Activated T-helper 1 cell treated with anti-CD3 and anti-CD28 coated beads, Interleukin-2, amount 50 U/mL, for 16 hours (primary cell): ENCODE results near the gene MACF1.
A peak's percentile ranks its signal among the peaks of the same experiment; 100 is the strongest.
"Not testable (repeated sequence)": the region's sequence is repeated elsewhere in the genome, so short reads cannot be mapped to it uniquely, and the experiment has no call there.

Experiments
- DNase-seq, 2 donors: peaks; one replicate each; pipeline ENCODE4 v3.0.0-alpha.2; 2020; ENCODE audit warnings: low read depth in 1 of 2, low spot score in 1 of 2

MACF1 gene

DNA sequence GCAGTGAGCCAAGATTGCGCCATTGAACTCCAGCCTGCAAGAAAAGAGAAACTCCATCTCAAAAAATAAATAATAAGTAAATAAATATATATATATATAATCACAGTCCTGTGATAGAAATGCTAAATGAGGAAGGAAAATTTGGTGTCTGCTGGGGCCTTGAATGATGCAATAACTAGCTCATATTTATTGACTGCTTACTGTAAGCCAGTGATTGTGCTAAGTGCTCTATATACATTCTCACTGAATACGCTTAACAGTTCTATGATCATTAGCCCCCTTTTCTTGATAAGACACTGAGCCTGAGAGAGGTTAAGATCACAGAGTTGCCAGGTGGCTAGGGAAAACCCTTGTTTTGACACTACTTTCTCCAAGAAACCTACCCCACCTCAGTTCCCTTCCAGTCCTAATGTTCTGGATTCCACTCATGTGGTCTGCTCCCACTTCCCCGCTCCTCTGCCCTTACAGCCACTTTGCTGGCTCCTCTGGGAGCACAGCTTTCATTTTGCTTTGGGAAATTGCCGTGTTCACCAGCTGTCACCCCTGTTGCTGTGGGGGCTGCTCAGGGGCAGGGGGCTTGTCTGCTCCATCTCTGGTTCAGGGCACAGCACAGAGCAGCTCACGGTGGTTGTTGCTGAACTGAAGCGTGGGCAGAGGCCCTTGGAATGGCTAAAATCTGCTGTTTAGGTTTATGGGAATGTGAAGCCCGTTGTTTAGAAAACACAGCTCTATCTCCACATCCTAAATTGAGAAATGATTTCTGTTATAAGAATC is 284.5 kb downstream of the MACF1 start:
- DNase-seq, result no peak

DNA sequence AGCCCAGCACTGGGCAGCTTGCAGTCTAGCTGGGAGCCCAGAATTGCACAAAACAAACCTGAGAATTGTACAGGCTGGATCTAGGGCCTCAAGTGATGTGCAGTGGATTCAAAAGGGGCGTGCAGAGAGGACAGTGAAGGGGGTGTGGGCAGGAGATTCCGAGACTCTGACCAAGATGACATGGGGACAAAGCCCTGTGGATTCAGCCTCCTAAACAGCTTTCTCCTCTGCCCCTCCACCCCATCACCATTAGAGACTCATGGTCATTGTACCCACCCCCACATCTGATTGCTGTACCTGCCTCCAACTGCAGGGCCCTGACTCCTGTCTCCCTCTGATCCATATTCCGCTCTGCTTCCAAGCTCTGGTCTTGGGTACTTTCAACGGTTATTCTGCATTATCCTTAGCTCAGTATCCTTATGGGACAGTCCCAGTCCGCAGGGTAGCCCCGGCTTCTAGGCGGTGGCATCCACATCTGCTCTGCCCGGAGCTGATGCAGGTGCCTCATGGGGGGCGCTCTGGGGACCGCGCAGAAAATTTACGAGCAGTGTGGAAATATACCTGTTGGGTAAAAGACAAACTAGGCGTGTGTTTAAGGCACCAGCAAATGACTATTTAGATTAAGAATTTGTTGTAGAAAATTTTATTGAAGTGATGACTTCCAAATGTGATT is 285.2 kb downstream of the MACF1 start:
- DNase-seq, result no peak

- DNase-seq, result no peak
Measured at GRCh38 chr1:39490596-39491145, 286.2 kb downstream of the MACF1 start.

DNA sequence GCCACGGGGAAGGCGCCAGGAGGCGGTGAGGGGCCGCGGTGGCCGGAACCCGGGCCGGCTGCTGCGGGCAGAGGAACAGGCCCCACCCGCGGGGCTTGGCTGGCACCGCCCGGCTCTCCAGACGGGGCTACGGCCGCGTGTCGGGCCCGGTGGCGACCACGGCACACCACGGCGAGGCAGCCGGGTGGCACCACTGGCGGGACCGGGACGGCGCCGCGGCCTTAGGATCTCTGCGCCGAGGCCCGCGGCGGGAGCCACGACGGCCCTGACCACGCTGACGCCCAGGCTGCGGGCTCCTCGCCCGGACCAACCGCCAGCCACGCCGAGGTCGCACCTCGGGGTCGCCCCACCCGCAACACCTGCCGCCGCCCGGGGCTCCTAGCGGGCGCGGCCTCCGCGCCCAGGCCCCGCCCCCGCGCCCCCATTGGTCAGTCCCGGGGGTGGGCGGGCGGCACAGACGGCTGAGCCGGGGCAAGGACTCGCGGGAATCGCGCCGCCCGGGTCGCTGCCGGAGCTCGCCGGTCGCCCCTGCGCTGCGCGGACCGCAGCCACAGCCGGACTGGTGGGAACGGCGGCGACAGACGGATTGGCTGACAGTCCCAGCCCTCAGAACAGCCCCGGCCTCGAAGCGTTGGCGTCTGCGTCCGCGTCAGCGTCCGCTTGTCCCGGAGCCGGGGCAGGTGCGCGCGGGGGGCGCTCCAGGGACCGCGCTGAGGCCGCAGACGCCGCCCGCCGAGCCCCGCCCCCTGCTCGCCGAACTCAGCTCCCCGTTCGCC is 286.8 kb downstream of the MACF1 start, which contains the start of gene BMP8A:
BMP8A (plus strand) TSS at position 491 of the 776 bp plus-strand sequence. CDS start 356 bp downstream, outside the sequence.
- DNase-seq, result peak; percentile 40 to 66

DNA sequence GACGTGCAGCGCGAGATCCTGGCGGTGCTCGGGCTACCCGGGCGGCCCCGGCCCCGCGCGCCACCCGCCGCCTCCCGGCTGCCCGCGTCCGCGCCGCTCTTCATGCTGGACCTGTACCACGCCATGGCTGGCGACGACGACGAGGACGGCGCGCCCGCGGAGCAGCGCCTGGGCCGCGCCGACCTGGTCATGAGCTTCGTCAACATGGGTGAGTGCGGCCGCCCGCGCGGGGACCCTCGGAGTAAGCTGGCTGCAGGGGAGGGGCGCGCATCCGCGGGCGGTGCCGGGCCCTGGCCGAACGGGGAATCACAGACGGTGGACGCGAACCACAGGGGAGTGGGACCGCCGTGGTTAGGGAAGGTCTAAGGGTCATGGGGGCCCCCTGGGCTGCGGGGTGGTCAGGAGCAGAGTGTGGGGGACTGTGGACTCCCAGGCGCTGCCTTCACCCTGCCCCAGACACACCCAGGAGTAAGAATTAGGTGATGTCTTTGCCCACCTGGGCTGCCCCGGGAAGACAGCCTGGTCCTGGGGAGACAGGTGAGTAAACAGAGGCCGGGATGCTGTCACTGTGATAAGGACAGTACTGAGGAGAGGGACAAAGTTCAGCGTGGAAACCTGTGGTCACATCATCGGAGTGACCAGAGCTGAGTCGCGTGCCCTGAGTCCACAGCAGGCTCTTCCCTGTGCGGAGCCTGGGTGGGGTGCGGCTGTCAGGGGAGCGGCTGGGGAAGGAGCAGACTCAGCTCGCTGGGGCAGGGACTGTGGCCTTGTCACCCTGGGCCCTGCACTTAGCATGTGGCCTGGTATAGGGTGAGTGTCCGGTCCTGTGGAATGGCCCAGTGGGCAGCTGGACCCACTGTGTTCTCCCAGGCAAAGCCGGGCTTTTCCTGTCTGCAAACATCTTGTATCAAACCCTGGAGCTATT is 287.9 kb downstream of the MACF1 start:
- not testable (repeated sequence) for DNase-seq

DNA sequence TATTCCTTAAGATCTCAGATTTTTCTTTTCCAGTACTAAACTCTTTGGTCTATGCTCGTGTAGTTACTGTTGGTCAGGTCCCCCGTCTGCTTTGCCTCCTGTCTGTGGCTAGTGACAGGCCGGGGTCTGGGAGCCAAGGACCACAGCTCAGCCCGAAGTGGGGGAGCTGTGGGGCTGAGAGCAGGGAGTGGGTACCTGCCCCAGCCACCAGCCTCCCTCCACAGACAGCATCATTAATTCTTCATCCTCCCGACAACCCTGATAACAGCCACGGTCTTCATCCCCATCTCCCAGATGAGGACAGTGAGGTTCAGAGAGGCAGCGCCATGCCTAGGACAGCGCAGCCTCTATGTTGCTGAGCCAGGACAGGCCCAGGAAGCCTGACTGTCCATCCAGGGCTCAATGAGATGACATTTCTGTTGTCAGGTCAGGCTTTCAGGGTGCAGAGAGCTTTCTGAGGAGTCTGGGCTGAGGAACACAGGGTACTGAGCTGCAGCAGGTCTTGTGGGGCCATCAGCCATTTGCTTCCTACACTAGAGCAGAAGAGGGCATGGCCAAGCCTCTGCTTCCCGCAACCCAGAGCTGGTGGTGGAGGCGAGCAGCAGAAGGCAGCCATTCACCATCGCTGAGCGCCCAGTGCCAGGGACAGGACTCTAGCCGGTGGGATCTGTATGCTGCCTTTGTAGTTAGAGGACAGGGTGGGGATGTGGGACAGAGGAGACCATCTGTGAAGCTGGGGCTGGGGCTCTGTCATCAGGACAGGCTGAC is 288.7 kb downstream of the MACF1 start:
- DNase-seq, result not testable (repeated sequence)

DNA sequence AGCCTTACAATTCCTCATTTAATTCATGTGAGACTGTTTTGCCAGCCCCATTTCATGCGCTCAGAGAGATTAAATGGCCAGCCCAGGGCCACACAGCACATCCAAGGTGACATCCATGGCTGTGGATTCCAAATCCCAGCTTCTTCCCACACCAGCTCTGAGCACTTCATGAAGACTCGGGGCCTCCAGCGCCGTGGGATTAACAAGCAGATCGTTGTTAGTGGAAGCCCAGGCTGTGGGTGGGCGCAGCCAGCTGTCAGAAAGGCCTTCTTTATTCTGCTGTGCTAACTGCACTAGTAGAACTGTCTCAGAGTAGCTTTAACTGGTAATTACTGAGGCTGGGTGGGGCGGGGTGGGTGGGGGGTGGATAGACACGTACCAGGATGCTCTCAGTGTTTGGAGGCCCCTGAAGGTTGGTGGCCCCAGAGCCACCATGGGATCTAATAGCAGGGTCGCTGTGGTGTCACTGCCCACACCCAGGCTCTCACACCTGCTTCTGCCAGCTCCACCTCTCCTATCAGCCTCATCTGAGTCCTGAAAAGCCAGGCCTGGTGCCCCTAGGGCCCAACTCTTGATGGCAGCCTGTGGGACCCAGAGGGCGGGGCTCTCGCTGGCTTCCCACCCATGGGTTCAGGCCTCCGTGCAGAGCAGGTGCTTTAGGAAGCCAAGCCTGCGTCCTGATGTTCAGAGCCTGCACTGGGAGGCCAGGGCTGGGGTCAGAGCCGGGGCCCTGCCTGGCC is 290.3 kb downstream of the MACF1 start:
- DNase-seq, result no peak

DNA sequence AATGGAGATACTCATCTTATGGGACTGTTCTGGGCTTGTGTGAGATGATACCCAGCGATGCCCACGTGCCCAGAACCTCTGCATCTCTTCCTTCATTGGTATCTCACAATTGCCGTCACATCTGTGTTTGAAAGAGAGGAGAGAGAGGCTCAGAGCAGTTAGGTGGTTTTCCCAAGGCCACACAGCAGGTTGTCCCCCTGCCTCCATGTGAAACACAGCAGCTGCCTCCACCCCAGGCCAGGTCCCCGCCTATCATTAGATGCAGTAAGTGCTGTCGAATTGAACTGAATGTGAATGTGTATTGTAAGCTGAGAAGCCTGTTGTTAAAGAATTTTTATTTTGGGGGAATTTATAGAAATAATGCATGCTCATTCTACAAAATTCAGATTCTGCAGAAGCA is 292.0 kb downstream of the MACF1 start:
- DNase-seq, result not testable (repeated sequence)

DNA sequence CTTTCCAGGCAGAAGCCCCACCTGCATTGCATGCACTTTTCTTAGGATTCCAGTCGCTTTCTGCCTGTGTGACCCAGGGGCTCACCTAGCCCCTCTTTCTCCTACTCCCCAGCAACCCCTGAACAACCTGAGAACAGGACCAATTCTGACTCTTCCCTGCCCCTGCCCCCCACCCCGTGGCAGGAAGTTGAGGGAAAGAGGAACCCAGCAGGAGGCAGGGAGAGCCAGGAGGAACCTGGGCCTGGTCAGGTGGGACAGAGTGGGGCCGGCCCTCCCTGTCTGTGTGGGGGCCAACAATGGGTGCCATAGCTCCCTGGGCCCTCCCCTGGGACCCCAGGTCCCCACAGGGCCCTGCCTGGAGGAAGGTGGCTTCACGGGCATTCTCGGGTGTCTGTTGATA is 293.1 kb downstream of the MACF1 start:
- no peak for DNase-seq

DNA sequence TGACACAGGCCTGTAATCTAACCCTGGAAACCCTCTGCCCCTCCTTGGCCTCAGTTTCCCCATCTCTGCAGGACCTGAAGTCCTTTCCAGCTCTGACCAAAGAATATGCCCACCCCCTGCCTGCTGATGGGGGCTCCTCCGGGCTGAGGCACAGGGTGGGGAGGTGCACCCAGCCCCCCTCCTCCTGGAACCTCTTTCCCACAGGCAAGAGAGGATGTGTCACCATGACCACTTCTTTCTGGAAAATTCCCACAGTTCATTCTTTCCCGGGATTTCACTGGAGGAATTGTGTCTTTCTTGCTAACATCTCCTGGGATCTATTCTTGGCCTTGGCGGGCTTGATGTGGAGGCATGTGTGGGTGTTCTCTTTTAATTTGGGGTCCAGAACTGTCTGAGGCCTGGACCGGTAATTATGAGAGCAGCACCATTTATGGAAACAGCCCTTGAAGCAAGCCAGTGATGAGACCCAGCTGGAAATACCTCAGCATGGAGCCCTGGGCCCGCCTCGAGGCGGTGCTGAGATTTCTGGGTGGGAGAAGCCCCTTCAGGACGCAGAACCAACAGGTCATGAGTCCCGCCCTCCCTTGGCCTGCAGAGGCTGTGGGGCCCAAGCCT is 293.7 kb downstream of the MACF1 start:
- not testable (repeated sequence) for DNase-seq

DNA sequence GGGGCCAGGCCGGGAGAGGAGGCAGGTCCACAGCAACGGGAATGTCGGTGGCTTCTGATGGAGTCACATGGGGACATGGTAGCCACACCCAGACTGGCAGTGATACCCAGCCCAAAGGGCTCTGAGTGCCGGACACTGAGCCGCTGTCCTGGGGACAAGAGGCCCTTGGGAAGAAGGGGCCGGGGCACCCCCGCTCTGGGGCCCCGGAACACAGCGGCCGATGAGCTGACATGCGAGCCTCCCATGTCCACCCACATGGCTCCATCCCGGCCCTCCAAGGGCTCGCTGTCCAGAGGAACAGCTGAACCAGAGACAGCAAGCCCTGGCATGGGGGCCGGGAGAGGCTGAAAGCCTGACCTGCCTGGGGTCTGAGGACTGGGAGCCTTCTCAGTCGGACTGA is 294.3 kb downstream of the MACF1 start:
- DNase-seq, result not testable (repeated sequence)

- no peak for DNase-seq
Measured at GRCh38 chr1:39499668-39500067, 295.2 kb downstream of the MACF1 start.

- no peak for DNase-seq
Measured at GRCh38 chr1:39500862-39501389, 296.4 kb downstream of the MACF1 start.

DNA sequence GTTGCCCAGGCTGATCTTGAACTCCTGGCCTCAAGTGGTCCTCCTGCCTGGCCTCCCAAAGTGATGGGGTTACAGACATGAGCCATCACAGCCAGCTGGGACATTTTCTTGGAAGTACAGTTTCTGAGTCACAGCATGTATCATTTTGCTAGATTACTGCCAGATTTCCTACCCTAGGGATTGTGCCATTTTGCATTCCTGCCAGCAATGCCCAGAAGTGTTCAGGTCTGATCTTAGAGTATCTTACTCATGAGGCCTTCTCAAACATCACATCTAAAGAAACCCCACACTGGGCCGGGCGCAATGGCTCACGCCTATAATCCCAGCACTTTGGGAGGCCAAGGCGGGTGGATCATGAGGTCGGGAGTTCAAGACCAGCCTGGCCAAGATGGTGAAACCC is 297.2 kb downstream of the MACF1 start:
- no peak for DNase-seq

GRCh38 chr1:39504436-39504835 is 299.9 kb downstream of the MACF1 start:
- not testable (repeated sequence) for DNase-seq

- DNase-seq, result no peak
Measured at GRCh38 chr1:39505289-39505688, 300.8 kb downstream of the MACF1 start.

DNA sequence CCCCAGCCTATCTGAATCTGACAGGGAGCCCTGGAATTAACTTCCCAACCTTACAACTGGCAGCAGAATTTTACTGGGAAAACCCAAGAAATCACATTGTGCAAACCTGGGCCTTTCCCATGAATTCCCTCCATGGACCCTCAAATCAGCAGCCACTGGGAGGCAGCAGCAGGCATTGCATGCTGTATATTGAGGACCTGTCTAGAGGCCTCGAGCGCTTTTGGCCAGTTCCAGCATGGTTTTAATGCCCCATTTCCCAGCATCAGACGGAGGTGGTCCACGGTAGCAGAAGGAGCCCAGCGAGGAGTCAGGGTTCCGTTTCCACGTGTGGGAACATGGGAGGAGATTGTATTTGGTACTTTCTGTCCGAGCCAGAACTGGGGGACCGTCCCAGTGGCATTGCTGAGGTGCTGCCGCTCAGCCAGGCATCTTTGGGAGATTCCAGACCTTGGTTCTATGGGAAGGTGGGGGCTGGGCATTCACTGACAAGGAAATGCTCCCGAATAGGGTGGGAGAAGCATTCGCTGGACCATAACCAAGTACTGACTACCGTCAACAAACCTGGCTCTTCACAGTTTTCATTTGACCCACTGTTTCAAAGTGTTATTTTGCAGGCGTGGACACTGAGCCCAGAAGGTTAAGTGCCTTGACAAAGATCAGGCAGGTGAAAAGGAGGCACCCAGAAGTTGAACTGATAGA is 302.9 kb downstream of the MACF1 start:
- no peak for DNase-seq

- DNase-seq, result no peak
Measured at GRCh38 chr1:39508266-39508665, 303.8 kb downstream of the MACF1 start.
